Activated CD4-positive, alpha-beta T cell treated with anti-CD3 and anti-CD28 coated beads, Interleukin-2, amount 10 ng/mL, durations not matched to agents 24 days and 14 days (primary cell): ENCODE measurements around the gene ARF5. TPM values are rescaled to one million over a fixed set of nuclear protein-coding genes. Genes with fewer than 3 reads are reported as not detected.
"Not testable (repeated sequence)": the region's sequence is repeated elsewhere in the genome, so short reads cannot be mapped to it uniquely, and the experiment has no call there.

Source experiments
- DNase-seq: peaks from one replicate; pipeline ENCODE4 v3.0.0; 2022
- H3K27ac Mint-ChIP-seq: one replicate; pipeline ENCODE4 v1.8.0; 2022; ENCODE audit warnings: mild to moderate bottlenecking, mixed read lengths
- H3K27me3 Mint-ChIP-seq: one replicate; pipeline ENCODE4 v1.8.0; 2022; ENCODE audit warnings: mixed read lengths
- H3K36me3 Mint-ChIP-seq: one replicate; pipeline ENCODE4 v1.8.0; 2022; ENCODE audit warnings: low read depth, mild to moderate bottlenecking, mixed read lengths
- H3K4me1 Mint-ChIP-seq: one replicate; pipeline ENCODE4 v1.8.0; 2021; ENCODE audit warnings: mixed read lengths
- H3K4me3 Mint-ChIP-seq: one replicate; pipeline ENCODE4 v1.8.0; 2022; ENCODE audit warnings: mild to moderate bottlenecking, moderate library complexity, mixed read lengths
- H3K9me3 Mint-ChIP-seq: one replicate; pipeline ENCODE4 v1.8.0; 2021; ENCODE audit warnings: mixed read lengths
- intact Hi-C: fragments of 100-400 bp; cut with micrococcal nuclease; formaldehyde crosslinking; loops from one replicate; pipeline ENCODE4 v1.15.1; 2023
- total RNA-seq: library from RNA; stranded (reverse); gene quantifications from 2 replicates; pipeline ENCODE4 v1.2.3, GENCODE V29; 2022

Gene ARF5
- 117 and 120 TPM in 2 replicates for total RNA-seq

GRCh38 chr7:127588019-127588696 lies at the start of gene ARF5:
ARF5 (plus strand) TSS chr7:127588411; CDS start chr7:127588499, 88 bp downstream.
- intact Hi-C loops: loop anchor here (1.0 to 5.0 kb wide), 3 partner anchors 64 to 754 kb away; partner anchors contain the start of genes RBM28, SND1 and ZNF800
- Mint-ChIP-seq H3K4me1 (peaks cover 32% of the 10 kb centered on the region), H3K27me3 (no peaks in the 10 kb centered on the region), H3K27ac (peak within 1 kb of the TSS; percentile 97), H3K9me3 (no peaks in the 10 kb centered on the region), H3K36me3 (peaks cover 27% of the 10 kb centered on the region), H3K4me3 (peak within 1 kb of the TSS; percentile 100)
- peak; percentile 97 for DNase-seq

- H3K9me3 Mint-ChIP-seq: peaks cover 4% of the 10 kb centered on the region
- DNase-seq: no peak
- no peak overlapping the region for H3K4me3 Mint-ChIP-seq
- intact Hi-C loops: no loop called here
- H3K27ac Mint-ChIP-seq: no peak overlapping the region
- peaks cover 29% of the 10 kb centered on the region for H3K27me3 Mint-ChIP-seq
- H3K36me3 Mint-ChIP-seq: no peaks in the 10 kb centered on the region
- no peaks in the 10 kb centered on the region for H3K4me1 Mint-ChIP-seq
These were observed 49.1 kb upstream of the ARF5 start for GRCh38 chr7:127539116-127539515.

- H3K4me1 Mint-ChIP-seq, H3K4me3 Mint-ChIP-seq, H3K9me3 Mint-ChIP-seq, intact Hi-C loops, DNase-seq, H3K36me3 Mint-ChIP-seq, H3K27ac Mint-ChIP-seq: not testable (repeated sequence)
- H3K27me3 Mint-ChIP-seq: peaks cover 22% of the 10 kb centered on the region
These were observed 47.8 kb upstream of the ARF5 start for GRCh38 chr7:127540461-127540860.

GRCh38 chr7:127541548-127541947 lies 46.7 kb upstream of the ARF5 start:
- Mint-ChIP-seq H3K4me3 (no peak overlapping the region), H3K27me3 (peaks cover 12% of the 10 kb centered on the region), H3K4me1 (no peaks in the 10 kb centered on the region), H3K27ac (no peak overlapping the region), H3K36me3 (no peaks in the 10 kb centered on the region), H3K9me3 (peaks cover 12% of the 10 kb centered on the region)
- intact Hi-C loops: no loop called here
- DNase-seq: no peak

GRCh38 chr7:127546313-127546712 lies 41.9 kb upstream of the ARF5 start:
- DNase-seq: no peak
- no peak overlapping the region for H3K4me3 Mint-ChIP-seq
- H3K36me3 Mint-ChIP-seq: no peaks in the 10 kb centered on the region
- intact Hi-C loops: no loop called here
- H3K27me3 Mint-ChIP-seq: peaks cover 6% of the 10 kb centered on the region
- no peaks in the 10 kb centered on the region for H3K4me1 Mint-ChIP-seq
- H3K27ac Mint-ChIP-seq: no peak overlapping the region
- H3K9me3 Mint-ChIP-seq: peaks cover 20% of the 10 kb centered on the region

- H3K27me3 Mint-ChIP-seq: peaks cover 3% of the 10 kb centered on the region
- intact Hi-C loops: no loop called here
- no peaks in the 10 kb centered on the region for H3K4me1 Mint-ChIP-seq
- DNase-seq: no peak
- peaks cover 19% of the 10 kb centered on the region for H3K9me3 Mint-ChIP-seq
- no peaks in the 10 kb centered on the region for H3K36me3 Mint-ChIP-seq
- no peak overlapping the region for H3K4me3 Mint-ChIP-seq
- no peak overlapping the region for H3K27ac Mint-ChIP-seq
These were observed 38.0 kb upstream of the ARF5 start for GRCh38 chr7:127550247-127550646.

GRCh38 chr7:127551941-127552340 lies 36.3 kb upstream of the ARF5 start:
- no peaks in the 10 kb centered on the region for H3K4me1 Mint-ChIP-seq
- no peak overlapping the region for H3K4me3 Mint-ChIP-seq
- DNase-seq: no peak
- no peak overlapping the region for H3K27ac Mint-ChIP-seq
- intact Hi-C loops: no loop called here
- H3K9me3 Mint-ChIP-seq: peaks cover 8% of the 10 kb centered on the region
- peaks cover 3% of the 10 kb centered on the region for H3K27me3 Mint-ChIP-seq
- H3K36me3 Mint-ChIP-seq: no peaks in the 10 kb centered on the region

GRCh38 chr7:127556404-127556803 lies 31.8 kb upstream of the ARF5 start:
- peaks cover 3% of the 10 kb centered on the region for H3K9me3 Mint-ChIP-seq
- H3K36me3 Mint-ChIP-seq: no peaks in the 10 kb centered on the region
- intact Hi-C loops: no loop called here
- no peaks in the 10 kb centered on the region for H3K4me1 Mint-ChIP-seq
- no peak overlapping the region for H3K27ac Mint-ChIP-seq
- H3K4me3 Mint-ChIP-seq: no peak overlapping the region
- H3K27me3 Mint-ChIP-seq: peaks cover 5% of the 10 kb centered on the region
- DNase-seq: no peak

GRCh38 chr7:127557803-127558202 lies 30.4 kb upstream of the ARF5 start:
- H3K4me3 Mint-ChIP-seq: no peak overlapping the region
- no peaks in the 10 kb centered on the region for H3K4me1 Mint-ChIP-seq
- H3K9me3 Mint-ChIP-seq: no peaks in the 10 kb centered on the region
- intact Hi-C loops: no loop called here
- DNase-seq: no peak
- no peak overlapping the region for H3K27ac Mint-ChIP-seq
- no peaks in the 10 kb centered on the region for H3K36me3 Mint-ChIP-seq
- peaks cover 5% of the 10 kb centered on the region for H3K27me3 Mint-ChIP-seq

GRCh38 chr7:127566242-127566641 lies 22.0 kb upstream of the ARF5 start:
- Mint-ChIP-seq H3K9me3 (peaks cover 9% of the 10 kb centered on the region), H3K4me1 (no peaks in the 10 kb centered on the region), H3K36me3 (peaks cover 3% of the 10 kb centered on the region), H3K4me3 (no peak overlapping the region), H3K27ac (no peak overlapping the region), H3K27me3 (no peaks in the 10 kb centered on the region)
- intact Hi-C loops: no loop called here
- DNase-seq: no peak

- not testable (repeated sequence) for H3K4me1 Mint-ChIP-seq
These were observed 20.2 kb upstream of the ARF5 start for GRCh38 chr7:127568034-127568433.

GRCh38 chr7:127571741-127572505 lies 16.3 kb upstream of the ARF5 start:
- H3K36me3 Mint-ChIP-seq: peaks cover 6% of the 10 kb centered on the region
- H3K27ac Mint-ChIP-seq: no peak overlapping the region
- no peaks in the 10 kb centered on the region for H3K27me3 Mint-ChIP-seq
- intact Hi-C loops: no loop called here
- H3K4me1 Mint-ChIP-seq: no peaks in the 10 kb centered on the region
- peaks cover 3% of the 10 kb centered on the region for H3K9me3 Mint-ChIP-seq
- DNase-seq: no peak
- H3K4me3 Mint-ChIP-seq: no peak overlapping the region

More at GRCh38 chr7:127568034-127568433, 20.2 kb upstream of the ARF5 start:
- H3K9me3 Mint-ChIP-seq, intact Hi-C loops, H3K27me3 Mint-ChIP-seq, H3K4me3 Mint-ChIP-seq, H3K27ac Mint-ChIP-seq, H3K36me3 Mint-ChIP-seq, DNase-seq: not testable (repeated sequence)

GRCh38 chr7:127578036-127578684 lies 10.1 kb upstream of the ARF5 start:
- H3K4me3 Mint-ChIP-seq: no peak overlapping the region
- H3K27me3 Mint-ChIP-seq: no peaks in the 10 kb centered on the region
- H3K4me1 Mint-ChIP-seq: peaks cover 12% of the 10 kb centered on the region
- H3K27ac Mint-ChIP-seq: no peak overlapping the region
- no peak for DNase-seq
- H3K9me3 Mint-ChIP-seq: no peaks in the 10 kb centered on the region
- peaks cover 34% of the 10 kb centered on the region for H3K36me3 Mint-ChIP-seq
- intact Hi-C loops: no loop called here

- Mint-ChIP-seq H3K4me3 (no peak overlapping the region), H3K27me3 (no peaks in the 10 kb centered on the region), H3K36me3 (peaks cover 38% of the 10 kb centered on the region), H3K4me1 (peaks cover 17% of the 10 kb centered on the region), H3K9me3 (no peaks in the 10 kb centered on the region), H3K27ac (no peak overlapping the region)
- intact Hi-C loops: no loop called here
- DNase-seq: no peak
These were observed 9.4 kb upstream of the ARF5 start for GRCh38 chr7:127578711-127579275.
